ENCODE measurements around the gene MMEL1. TPM values are rescaled to one million over a fixed set of nuclear protein-coding genes. Genes with fewer than 3 reads are reported as not detected.

Gene MMEL1
- total RNA-seq: 1.2 TPM in 1 of 2 replicates, not detected in the other

GRCh38 chr1:2632561-2633361, at the start of gene MMEL1:
Gene MMEL1, minus strand, starts transcription at chr1:2633016. Its CDS starts 3,532 bp downstream, at chr1:2629484.

GRCh38 chr1:2586154-2587070, 46.4 kb downstream of the MMEL1 start, which contains the start of gene PRXL2B:
Gene PRXL2B, plus strand, starts transcription at chr1:2586777. Its CDS starts 109 bp downstream, at chr1:2586886.

GRCh38 chr1:2556277-2556677, 76.5 kb downstream of the MMEL1 start, which contains the start of gene TNFRSF14:
Gene TNFRSF14, plus strand, starts transcription at chr1:2556371. Its CDS starts 294 bp downstream, at chr1:2556665.

Other genes with a start within 250 kb of the MMEL1 start
- 11.2 and 11.4 TPM in 2 replicates for gene MORN1, start 241.5 kb downstream of the MMEL1 start, total RNA-seq
- 58.4 and 63.4 TPM in 2 replicates for gene RER1, start 241.2 kb downstream of the MMEL1 start, total RNA-seq
- gene PEX10, start 220.5 kb downstream of the MMEL1 start, total RNA-seq: 40.2 and 43.4 TPM in 2 replicates
- 0.12 and 0.65 TPM in 2 replicates for gene PLCH2, start 156.7 kb downstream of the MMEL1 start, total RNA-seq
- gene PANK4, start 106.4 kb downstream of the MMEL1 start, total RNA-seq: 23.9 and 33.3 TPM in 2 replicates
- 0.36 TPM in 1 of 2 replicates, not detected in the other for gene HES5, start 102.8 kb downstream of the MMEL1 start, total RNA-seq
- gene TNFRSF14, start 76.6 kb downstream of the MMEL1 start, total RNA-seq: 30.6 and 38.6 TPM in 2 replicates
- gene PRXL2B, start 46.2 kb downstream of the MMEL1 start, total RNA-seq: 19.8 and 23.8 TPM in 2 replicates
- gene TTC34, start 168.7 kb upstream of the MMEL1 start, total RNA-seq: 0.12 and 0.16 TPM in 2 replicates

All from hair follicle dermal papilla cell (primary cell).